K562 (cell line): ENCODE data around the gene OTUD5. TPM values are rescaled to one million over a fixed set of nuclear protein-coding genes. Genes with fewer than 3 reads are reported as not detected.

Experiments used
- COPS2 ChIP-seq: fragments of 450-650 bp; conservative IDR thresholded peaks from 2 replicates; pipeline ENCODE4 v1.6.1; 2016; ENCODE audit warnings: mild to moderate bottlenecking, moderate library complexity
- EHMT2 ChIP-seq: fragments of 450-650 bp; IDR thresholded peaks from 2 replicates; pipeline ENCODE4 v1.6.1; 2018; ENCODE audit warnings: antibody characterized with exemption
- EP400 ChIP-seq: fragments of 450-650 bp; IDR thresholded peaks from 2 replicates; pipeline ENCODE4 v1.6.1; 2017; ENCODE audit warnings: antibody characterized with exemption, mild to moderate bottlenecking, moderate library complexity
- HCFC1 ChIP-seq: IDR thresholded peaks from 2 replicates; pipeline ENCODE4 v1.6.1; 2012; ENCODE audit warnings: low read depth, low read length, improper control_type of control experiment
- MAFG ChIP-seq: fragments of 450-650 bp; conservative IDR thresholded peaks from 2 replicates; pipeline ENCODE4 v1.6.1; 2016; ENCODE audit warnings: missing genetic modification characterization, missing compliant biosample characterization
- NFIX ChIP-seq: fragments of 250-450 bp; sonication (Bioruptor Pico); IDR thresholded peaks from 2 replicates; pipeline ENCODE4 v1.4.0; 2020; ENCODE audit warnings: low read depth, mild to moderate bottlenecking, moderate library complexity
- SAFB2 ChIP-seq: fragments of 200-400 bp; formaldehyde crosslinking; IDR thresholded peaks from 2 replicates; pipeline ENCODE4 v1.6.1; 2018; ENCODE audit warnings: borderline replicate concordance, low read length, low read depth, moderate library complexity; ENCODE audit not compliant: severe bottlenecking
- SRSF9 ChIP-seq: fragments of 200-400 bp; formaldehyde crosslinking; IDR thresholded peaks from 2 replicates; pipeline ENCODE4 v1.6.1; 2017; ENCODE audit warnings: low read depth, low read length, borderline replicate concordance
- TCF7 ChIP-seq: sonication (generic); IDR thresholded peaks from 2 replicates; pipeline ENCODE4 v1.6.1; 2016; ENCODE audit warnings: antibody characterized with exemption, borderline replicate concordance
- TCF7L2 ChIP-seq: fragments of 150-350 bp; IDR thresholded peaks from 2 replicates; pipeline ENCODE4 v1.6.1; 2016; ENCODE audit warnings: low read depth, mild to moderate bottlenecking, low read length, moderate library complexity
- TRIM24 ChIP-seq, 2 experiments: fragments of 450-650 bp; IDR thresholded peaks; 2 replicates each; pipeline ENCODE4 v1.6.1; 2016
- ZBTB17 ChIP-seq: fragments of 450-650 bp; formaldehyde crosslinking; IDR thresholded peaks from 2 replicates; pipeline ENCODE4 v1.4.0; 2020; ENCODE audit warnings: mild to moderate bottlenecking
- ZFX ChIP-seq: sonication (generic); formaldehyde crosslinking; IDR thresholded peaks from 2 replicates; pipeline ENCODE4 v1.8.0; 2022; ENCODE audit warnings: mild to moderate bottlenecking, missing genetic modification reagents, moderate library complexity
- ZHX1 ChIP-seq: fragments of 150-350 bp; conservative IDR thresholded peaks from 2 replicates; pipeline ENCODE4 v1.6.1; 2014; ENCODE audit warnings: low read length
- ZNF280B ChIP-seq: fragments of 250-450 bp; sonication (Bioruptor Pico); IDR thresholded peaks from 2 replicates; pipeline ENCODE4 v1.5.1; 2021; ENCODE audit warnings: mild to moderate bottlenecking
- ZNF407 ChIP-seq: fragments of 450-650 bp; IDR thresholded peaks from 2 replicates; pipeline ENCODE4 v1.6.1; 2016; ENCODE audit warnings: low read depth
- polyA plus RNA-seq, 8 experiments: library from polyadenylated mRNA; depleted of rRNA in 4 of 8; stranded (reverse) in 5 of 8; unstranded in 3 of 8; fragments of >200 nt; fragmentation: Nextera tagmentation in 2 of 8; fragmentation: Illumina TruSeq in 1 of 8; extraction: Ambion mirVana in 2 of 8; extraction: Trizol in 1 of 8; gene quantifications; 2 replicates each; pipeline versions ENCODE4 v1.2.1 to v1.2.3, GENCODE V29; 2011 to 2014; ENCODE audit warnings: inconsistent platforms in 1 of 8, missing spikeins in 1 of 8
- total RNA-seq, 7 experiments: library from RNA; depleted of rRNA in 6 of 7; stranded (reverse); fragments of >200 nt in 6 of 7; fragmentation: Illumina TruSeq in 2 of 7; extraction: Trizol in 2 of 7; gene quantifications; 2 replicates each; pipeline versions ENCODE4 v1.2.1 to v1.2.3, GENCODE V29; 2011 to 2021; ENCODE audit warnings: low replicate concordance in 1 of 7

OTUD5 gene
- total and polyA plus RNA-seq, 9 of the 15 experiments (the other 6 are each of a cell fraction or from before 2014, with no cell fraction given), result 3.6 to 102 (median 59.0) TPM

- TF ChIP-seq ZHX1 (no peak), ZFX (no peak; the same call in 1 of the 2 replicates), EP400 (peak; percentile 59; the same call in 1 of the 2 replicates), TCF7L2 (no peak), MAFG (tag) (no peak), NFIX (no peak), HCFC1 (no peak), SRSF9 (no peak), TRIM24 (IDR thresholded peaks at IDR 0.05) (no peak), ZNF407 (no peak), ZBTB17 (CRISPR knock-in tag) (no peak), COPS2 (no peak), TCF7 (no peak), SAFB2 (no peak), EHMT2 (no peak), ZNF280B (CRISPR knock-in tag) (no peak)
These were observed 20.1 kb downstream of the OTUD5 start (continued) for GRCh38 chrX:48937054-48937907.
